HG02938 (cell line): ENCODE data around the gene IFNK.

ENCODE experiments used
- ATAC-seq: cut with Tn5 transposase; IDR thresholded peaks from one replicate; pipeline ENCODE4 v1.9.1; 2021; ENCODE audit warnings: mild to moderate bottlenecking, moderate library complexity; ENCODE audit not compliant: unreplicated experiment

The IFNK gene

GRCh38 chr9:27537027-27537435, 12.9 kb downstream of the IFNK start:
- ATAC-seq, result no peak

DNA sequence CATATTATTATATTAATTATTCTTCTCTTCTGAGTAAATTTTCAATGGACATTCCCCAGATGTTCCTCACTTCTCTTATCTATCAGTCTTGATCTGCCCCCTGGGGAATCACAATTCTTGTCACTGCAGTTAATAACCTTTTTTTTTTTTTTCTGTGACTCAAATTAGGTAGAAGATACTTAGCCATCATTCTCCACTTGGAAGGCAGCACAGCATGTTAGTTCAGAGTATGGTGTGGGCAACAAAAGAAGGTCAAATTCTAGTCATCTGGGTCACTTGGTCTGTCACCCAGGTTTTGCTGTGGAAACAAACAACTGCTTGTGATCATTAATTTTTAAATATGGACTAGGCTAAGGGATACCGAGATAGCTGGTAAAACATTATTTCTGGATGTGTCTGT, 13.7 kb downstream of the IFNK start:
- ATAC-seq, result no peak

- peak; percentile 54 for ATAC-seq
Measured at GRCh38 chr9:27538647-27539046, 14.6 kb downstream of the IFNK start.

- ATAC-seq, result peak; percentile 38
Measured at GRCh38 chr9:27539479-27540441, 15.7 kb downstream of the IFNK start.

GRCh38 chr9:27540502-27540901, 16.4 kb downstream of the IFNK start:
- ATAC-seq, result no peak

DNA sequence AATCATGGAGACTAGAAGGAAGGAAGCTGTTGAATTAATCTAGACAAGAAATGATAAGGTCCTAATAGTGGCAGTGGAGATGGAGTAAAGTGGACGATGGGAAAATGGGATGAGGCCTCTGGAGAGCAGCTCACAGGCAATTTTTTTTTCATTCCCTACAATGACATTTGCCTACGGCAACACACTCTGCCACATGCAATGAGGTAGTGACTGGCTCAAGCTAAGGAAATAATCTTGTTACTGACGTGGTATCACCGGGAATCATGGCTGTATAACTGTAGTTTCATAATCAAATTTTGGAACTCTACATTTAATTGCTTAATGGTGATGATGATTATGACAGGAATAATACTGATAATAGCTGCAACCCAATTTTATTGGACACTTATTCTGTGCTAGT, 17.6 kb downstream of the IFNK start:
- no peak for ATAC-seq

- ATAC-seq, result no peak
Measured at GRCh38 chr9:27542508-27542907, 18.4 kb downstream of the IFNK start.

DNA sequence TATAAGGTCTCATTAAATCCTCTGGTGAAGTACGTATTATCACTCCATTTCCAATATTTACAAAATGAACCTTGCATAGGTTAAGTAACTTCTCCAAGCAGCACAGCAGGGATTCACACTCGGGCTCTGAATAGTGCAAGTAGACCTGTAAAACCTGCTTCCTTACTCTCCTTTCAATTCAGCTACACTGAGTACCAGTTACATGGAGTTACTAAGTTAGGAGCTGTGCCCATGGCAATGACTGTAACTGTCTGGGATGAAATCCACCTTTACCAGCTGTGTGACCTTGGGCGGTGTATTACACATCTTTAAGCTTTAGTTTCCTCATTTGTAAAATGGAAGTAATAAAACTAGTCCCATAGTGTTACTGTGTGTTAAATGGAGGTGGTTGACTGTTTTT, 21.4 kb downstream of the IFNK start:
- ATAC-seq, result no peak

- no peak for ATAC-seq
Measured at GRCh38 chr9:27548055-27548741, 24.1 kb downstream of the IFNK start.

- ATAC-seq, result no peak
Measured at GRCh38 chr9:27549196-27549755, 25.2 kb downstream of the IFNK start.

DNA sequence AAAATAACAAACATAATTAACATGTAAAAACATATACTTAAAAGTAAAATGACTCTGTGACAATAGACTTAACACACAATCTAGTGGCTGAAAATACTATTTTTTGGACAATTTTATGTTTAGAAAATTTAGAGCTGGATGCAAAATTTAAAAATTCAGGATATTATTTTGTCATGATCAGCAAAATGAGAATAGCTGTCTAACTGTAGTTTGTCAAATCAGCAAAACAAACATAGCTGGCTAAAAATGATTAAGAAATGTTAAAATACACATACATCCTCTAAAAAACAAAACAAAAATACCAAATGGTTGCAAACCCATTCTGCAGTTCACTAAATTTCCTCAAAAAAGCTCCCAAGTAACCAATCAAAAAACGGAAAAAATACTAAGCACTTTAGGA, 30.6 kb downstream of the IFNK start:
- ATAC-seq, result no peak

- ATAC-seq, result no peak
Measured at GRCh38 chr9:27556470-27556869, 32.4 kb downstream of the IFNK start.

GRCh38 chr9:27558307-27558706, 34.2 kb downstream of the IFNK start:
- no peak for ATAC-seq

DNA sequence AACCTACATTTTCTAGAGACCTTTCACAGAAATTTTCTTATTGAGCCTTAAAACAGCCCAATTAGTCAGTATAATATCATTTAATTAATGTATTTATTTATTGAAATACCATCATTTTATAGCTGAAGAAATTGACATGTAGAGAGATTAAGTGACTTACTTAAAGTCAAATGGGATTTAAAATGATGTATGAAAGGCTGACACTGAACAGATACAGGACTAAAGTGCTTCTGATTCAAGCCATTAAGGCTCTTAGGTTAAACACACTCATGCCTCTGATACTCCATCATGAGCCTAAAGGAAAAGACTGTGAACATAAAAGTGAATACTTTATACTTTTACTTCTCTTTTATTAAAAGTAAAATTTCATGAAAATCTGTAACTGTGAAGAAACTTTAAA, 36.4 kb downstream of the IFNK start:
- ATAC-seq, result no peak

GRCh38 chr9:27561685-27562084, 37.6 kb downstream of the IFNK start:
- peak; percentile 71 for ATAC-seq

- no peak for ATAC-seq
Measured at GRCh38 chr9:27563738-27564430, 39.8 kb downstream of the IFNK start.

DNA sequence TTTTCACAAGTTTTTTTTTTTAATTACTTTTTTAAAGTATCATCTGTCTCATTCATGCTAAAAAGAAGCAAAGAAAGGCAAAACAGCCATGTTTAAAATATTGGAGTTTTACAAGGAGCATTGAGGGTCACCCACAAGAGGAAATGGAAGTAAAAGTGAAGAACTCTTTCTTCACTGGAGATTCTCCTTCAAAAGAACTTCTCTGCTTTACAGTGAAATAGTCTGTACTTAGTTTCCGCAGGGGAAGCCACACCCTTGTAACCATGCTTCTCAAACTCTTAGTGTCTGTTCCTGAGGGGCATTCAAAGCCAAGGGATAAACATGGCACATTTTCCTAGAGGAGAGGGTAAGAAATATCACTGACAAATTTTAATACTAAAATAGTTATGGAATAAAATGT, 40.6 kb downstream of the IFNK start:
- ATAC-seq, result no peak

GRCh38 chr9:27565696-27566095, 41.6 kb downstream of the IFNK start:
- ATAC-seq, result no peak

DNA sequence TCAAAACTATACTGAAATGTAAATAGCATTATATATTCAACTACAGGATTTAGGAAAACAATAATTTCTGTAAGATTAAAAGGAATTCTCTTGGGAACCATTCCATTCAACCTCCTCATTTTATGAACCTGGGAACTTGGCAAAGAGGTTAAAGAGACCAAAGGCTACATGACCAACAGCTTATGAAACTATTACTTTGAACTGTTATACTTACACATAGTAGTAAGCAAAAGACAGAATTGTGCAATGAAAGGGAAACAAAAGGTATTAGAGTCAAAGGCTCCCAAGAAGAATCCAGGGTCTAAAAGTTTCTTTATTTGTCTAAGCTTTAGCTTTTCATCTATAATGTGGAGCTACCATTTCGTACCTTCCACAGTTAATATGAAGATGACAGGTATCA, 42.0 kb downstream of the IFNK start:
- no peak for ATAC-seq

GRCh38 chr9:27569406-27569805, 45.3 kb downstream of the IFNK start:
- ATAC-seq, result no peak

DNA sequence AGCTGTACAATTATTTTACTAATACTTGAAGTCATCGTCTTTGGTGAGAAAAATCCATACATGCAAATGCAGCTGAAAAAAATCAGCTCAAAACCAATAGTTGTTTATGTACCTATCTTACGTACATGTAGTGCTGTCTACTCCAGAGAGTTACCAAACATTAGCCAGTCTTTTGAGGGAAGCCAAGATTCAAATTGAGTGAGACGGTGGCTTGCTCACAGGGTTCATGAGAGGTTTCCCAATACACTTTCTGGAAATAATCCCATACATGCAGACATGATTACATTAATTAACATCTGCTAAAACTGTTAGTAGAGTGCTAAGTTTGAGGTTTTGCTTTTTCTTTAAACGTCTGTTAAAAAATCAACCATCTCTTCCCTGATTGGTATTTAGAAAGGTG, 46.9 kb downstream of the IFNK start:
- ATAC-seq, result no peak
